Calu3 (cell line): ENCODE measurements around the gene PRMT9. TPM values are rescaled to one million over a fixed set of nuclear protein-coding genes. Genes with fewer than 3 reads are reported as not detected.

Experiments used
- BruUV-seq: library from RNA; stranded (reverse); fragments of 400-500 nt; replicated peaks from 2 replicates; lab custom pipeline; 2021; lab: Mats Ljungman, UMichigan
- CTCF ChIA-PET: fragments of 300-600 bp; sonication (Branson Sonifier 250); formaldehyde crosslinking; loops from one replicate; lab custom pipeline; 2022; ENCODE audit warnings: antibody characterized with exemption; lab: Charles Lee
- DNase-seq: peaks from one replicate; pipeline ENCODE4 v3.0.0; 2022
- H3K27ac Mint-ChIP-seq: one replicate; pipeline ENCODE4 v1.8.0; 2022; ENCODE audit warnings: mixed read lengths; ENCODE audit not compliant: unreplicated experiment
- H3K27me3 Mint-ChIP-seq: one replicate; pipeline ENCODE4 v1.8.0; 2022; ENCODE audit warnings: mixed read lengths; ENCODE audit not compliant: unreplicated experiment
- H3K36me3 Mint-ChIP-seq: one replicate; pipeline ENCODE4 v1.8.0; 2022; ENCODE audit warnings: mild to moderate bottlenecking, moderate library complexity, mixed read lengths; ENCODE audit not compliant: insufficient read depth, unreplicated experiment
- H3K4me1 Mint-ChIP-seq: one replicate; pipeline ENCODE4 v1.8.0; 2022; ENCODE audit warnings: mild to moderate bottlenecking, low read depth, mixed read lengths; ENCODE audit not compliant: unreplicated experiment
- H3K4me3 Mint-ChIP-seq: one replicate; pipeline ENCODE4 v1.8.0; 2022; ENCODE audit warnings: mild to moderate bottlenecking, low read depth, moderate library complexity, mixed read lengths; ENCODE audit not compliant: unreplicated experiment
- H3K9me3 Mint-ChIP-seq: one replicate; pipeline ENCODE4 v1.8.0; 2022; ENCODE audit warnings: low read depth, mixed read lengths; ENCODE audit not compliant: unreplicated experiment
- intact Hi-C: fragments of 100-400 bp; cut with micrococcal nuclease; formaldehyde crosslinking; loops from one replicate; pipeline ENCODE4 v1.10.0; 2022; ENCODE audit not compliant: unreplicated experiment
- total RNA-seq: library from RNA; stranded (reverse); gene quantifications from 2 replicates; pipeline ENCODE4 v1.2.3, GENCODE V29; 2022
- TF ChIP-seq, protein P1 (sequence below): fragments of 200-600 bp; IDR thresholded peaks from one replicate; pipeline ENCODE4 v1.8.0; 2022; ENCODE audit warnings: antibody characterized with exemption; ENCODE audit not compliant: unreplicated experiment

Gene PRMT9
- total RNA-seq, 1 experiment from 2014 or later, result 7.3 TPM

GRCh38 chr4:147638942-147639341 is 45.0 kb downstream of the PRMT9 start:
- intact Hi-C loops, result no loop called here
- TF ChIP-seq, protein P1, sequence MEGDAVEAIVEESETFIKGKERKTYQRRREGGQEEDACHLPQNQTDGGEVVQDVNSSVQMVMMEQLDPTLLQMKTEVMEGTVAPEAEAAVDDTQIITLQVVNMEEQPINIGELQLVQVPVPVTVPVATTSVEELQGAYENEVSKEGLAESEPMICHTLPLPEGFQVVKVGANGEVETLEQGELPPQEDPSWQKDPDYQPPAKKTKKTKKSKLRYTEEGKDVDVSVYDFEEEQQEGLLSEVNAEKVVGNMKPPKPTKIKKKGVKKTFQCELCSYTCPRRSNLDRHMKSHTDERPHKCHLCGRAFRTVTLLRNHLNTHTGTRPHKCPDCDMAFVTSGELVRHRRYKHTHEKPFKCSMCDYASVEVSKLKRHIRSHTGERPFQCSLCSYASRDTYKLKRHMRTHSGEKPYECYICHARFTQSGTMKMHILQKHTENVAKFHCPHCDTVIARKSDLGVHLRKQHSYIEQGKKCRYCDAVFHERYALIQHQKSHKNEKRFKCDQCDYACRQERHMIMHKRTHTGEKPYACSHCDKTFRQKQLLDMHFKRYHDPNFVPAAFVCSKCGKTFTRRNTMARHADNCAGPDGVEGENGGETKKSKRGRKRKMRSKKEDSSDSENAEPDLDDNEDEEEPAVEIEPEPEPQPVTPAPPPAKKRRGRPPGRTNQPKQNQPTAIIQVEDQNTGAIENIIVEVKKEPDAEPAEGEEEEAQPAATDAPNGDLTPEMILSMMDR, result no peak
- H3K27me3 Mint-ChIP-seq, result no peaks in the 10 kb centered on the region
- peaks cover 8% of the 10 kb centered on the region for H3K36me3 Mint-ChIP-seq
- H3K27ac Mint-ChIP-seq, result no peak overlapping the region
- peaks cover 3% of the 10 kb centered on the region for H3K9me3 Mint-ChIP-seq
- CTCF ChIA-PET, result no interaction called here
- no peak overlapping the region for H3K4me3 Mint-ChIP-seq
- DNase-seq, result no peak
- BruUV-seq, result no TSS peak
- H3K4me1 Mint-ChIP-seq, result no peaks in the 10 kb centered on the region

DNA sequence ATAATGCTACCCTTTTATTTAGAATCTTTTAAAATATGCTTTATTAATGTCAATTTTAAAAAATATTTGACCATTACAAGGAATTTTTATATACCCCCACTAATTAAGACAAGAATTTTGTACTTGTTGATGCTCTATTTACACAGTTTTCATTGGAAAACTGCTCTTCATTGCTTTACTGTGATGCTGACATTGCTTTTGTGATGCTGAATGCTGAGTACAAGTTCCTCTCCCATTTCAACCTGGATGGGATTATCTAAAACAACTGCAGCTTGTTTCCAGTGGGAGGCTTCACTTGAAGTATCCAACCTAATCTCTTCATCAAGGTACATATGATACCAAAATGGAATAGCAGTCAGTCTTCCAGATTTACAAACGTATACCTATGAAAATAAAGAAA is 45.6 kb downstream of the PRMT9 start:
- TF ChIP-seq, protein P1, result no peak
- Mint-ChIP-seq H3K36me3 (peaks cover 9% of the 10 kb centered on the region), H3K27ac (no peak overlapping the region), H3K4me1 (no peaks in the 10 kb centered on the region), H3K4me3 (no peak overlapping the region), H3K27me3 (no peaks in the 10 kb centered on the region), H3K9me3 (peaks cover 3% of the 10 kb centered on the region)
- DNase-seq, result no peak
- BruUV-seq, result no TSS peak
- intact Hi-C loops, result no loop called here
- CTCF ChIA-PET, result interaction anchor here (0.7 kb wide), 1 partner anchor 696 kb away, joined by 9 read pairs; no protein-coding TSS in a partner anchor

- CTCF ChIA-PET, result no interaction called here
Measured at GRCh38 chr4:147635348-147635747, 48.6 kb downstream of the PRMT9 start.

GRCh38 chr4:147633643-147634042 is 50.3 kb downstream of the PRMT9 start:
- Mint-ChIP-seq H3K9me3 (peaks cover 3% of the 10 kb centered on the region), H3K27ac (no peak overlapping the region), H3K27me3 (no peaks in the 10 kb centered on the region), H3K36me3 (peaks cover 12% of the 10 kb centered on the region), H3K4me3 (no peak overlapping the region), H3K4me1 (no peaks in the 10 kb centered on the region)
- DNase-seq, result no peak
- TF ChIP-seq, protein P1, result no peak
- CTCF ChIA-PET, result no interaction called here
- no TSS peak for BruUV-seq
- intact Hi-C loops, result no loop called here

More at GRCh38 chr4:147635348-147635747, 48.6 kb downstream of the PRMT9 start:
- peaks cover 12% of the 10 kb centered on the region for H3K36me3 Mint-ChIP-seq
- H3K27me3 Mint-ChIP-seq, result no peaks in the 10 kb centered on the region
- no peaks in the 10 kb centered on the region for H3K4me1 Mint-ChIP-seq
- DNase-seq, result no peak
- intact Hi-C loops, result no loop called here
- no TSS peak for BruUV-seq
- H3K4me3 Mint-ChIP-seq, result no peak overlapping the region
- TF ChIP-seq, protein P1, result no peak
- H3K27ac Mint-ChIP-seq, result no peak overlapping the region
- H3K9me3 Mint-ChIP-seq, result peaks cover 3% of the 10 kb centered on the region
